Fibroblast of mammary gland (primary cell): ENCODE data around the gene MAGEB2.

Source experiments
- DNase-seq: peaks from one replicate; pipeline ENCODE4 v3.0.0-alpha.2; 2010; ENCODE audit warnings: low read depth
- H3K4me3 ChIP-seq: 2 replicates; pipeline ENCODE4 v1.5.1; 2011; ENCODE audit warnings: low read depth, mild to moderate bottlenecking, low read length, moderate library complexity; ENCODE audit not compliant: control insufficient read depth
- TF ChIP-seq, protein P1 (sequence below): conservative IDR thresholded peaks from 2 replicates; pipeline ENCODE4 v1.5.1; 2011; ENCODE audit warnings: low read depth, low read length, inconsistent platforms; ENCODE audit not compliant: control insufficient read depth, insufficient read depth

Gene MAGEB2

DNA sequence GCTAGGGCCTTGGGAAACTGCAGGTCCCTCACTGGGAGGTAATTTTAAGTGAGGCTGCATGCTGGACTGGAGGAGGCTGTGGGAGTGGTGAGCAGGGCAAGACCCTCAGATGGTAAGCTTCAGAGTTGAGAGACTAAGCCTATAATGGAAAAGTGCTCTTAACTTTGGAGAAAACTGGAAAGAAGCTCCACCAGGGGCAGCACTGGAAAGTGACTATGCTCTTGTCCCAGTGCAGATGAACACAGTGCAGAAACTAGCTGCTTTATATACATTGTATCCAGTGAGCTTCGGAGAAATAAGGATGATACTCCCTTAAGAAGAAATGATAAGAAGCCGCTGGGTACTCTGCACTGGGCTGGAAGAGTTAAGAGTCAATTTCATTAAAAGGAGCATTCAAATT, 3.2 kb upstream of the MAGEB2 start:
- H3K4me3 ChIP-seq = no peak overlapping the region
- TF ChIP-seq, protein P1, sequence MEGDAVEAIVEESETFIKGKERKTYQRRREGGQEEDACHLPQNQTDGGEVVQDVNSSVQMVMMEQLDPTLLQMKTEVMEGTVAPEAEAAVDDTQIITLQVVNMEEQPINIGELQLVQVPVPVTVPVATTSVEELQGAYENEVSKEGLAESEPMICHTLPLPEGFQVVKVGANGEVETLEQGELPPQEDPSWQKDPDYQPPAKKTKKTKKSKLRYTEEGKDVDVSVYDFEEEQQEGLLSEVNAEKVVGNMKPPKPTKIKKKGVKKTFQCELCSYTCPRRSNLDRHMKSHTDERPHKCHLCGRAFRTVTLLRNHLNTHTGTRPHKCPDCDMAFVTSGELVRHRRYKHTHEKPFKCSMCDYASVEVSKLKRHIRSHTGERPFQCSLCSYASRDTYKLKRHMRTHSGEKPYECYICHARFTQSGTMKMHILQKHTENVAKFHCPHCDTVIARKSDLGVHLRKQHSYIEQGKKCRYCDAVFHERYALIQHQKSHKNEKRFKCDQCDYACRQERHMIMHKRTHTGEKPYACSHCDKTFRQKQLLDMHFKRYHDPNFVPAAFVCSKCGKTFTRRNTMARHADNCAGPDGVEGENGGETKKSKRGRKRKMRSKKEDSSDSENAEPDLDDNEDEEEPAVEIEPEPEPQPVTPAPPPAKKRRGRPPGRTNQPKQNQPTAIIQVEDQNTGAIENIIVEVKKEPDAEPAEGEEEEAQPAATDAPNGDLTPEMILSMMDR = no peak
- DNase-seq = no peak

GRCh38 chrX:30217465-30217864, 2.1 kb downstream of the MAGEB2 start:
- TF ChIP-seq, protein P1 = no peak
- no peak overlapping the region for H3K4me3 ChIP-seq
- no peak for DNase-seq

DNA sequence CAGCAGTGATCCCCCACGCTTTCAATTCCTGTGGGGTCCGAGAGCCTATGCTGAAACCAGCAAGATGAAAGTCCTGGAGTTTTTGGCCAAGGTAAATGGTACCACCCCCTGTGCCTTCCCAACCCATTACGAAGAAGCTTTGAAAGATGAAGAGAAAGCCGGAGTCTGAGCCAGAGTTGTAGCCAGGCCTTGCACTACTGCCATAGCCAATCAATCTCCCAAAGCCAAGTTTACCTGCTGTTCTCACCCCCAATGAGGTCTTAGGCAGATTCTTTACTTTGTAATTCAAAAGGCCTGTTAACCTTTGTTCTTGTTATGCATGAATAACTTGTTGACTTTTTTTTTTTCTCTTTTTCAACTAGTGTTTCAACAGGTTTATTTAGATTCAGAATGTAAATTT, 4.0 kb downstream of the MAGEB2 start:
- no peak overlapping the region for H3K4me3 ChIP-seq
- TF ChIP-seq, protein P1 = no peak
- no peak for DNase-seq

- no peak for DNase-seq
- TF ChIP-seq, protein P1 = no peak
- no peak overlapping the region for H3K4me3 ChIP-seq
These were observed 5.3 kb downstream of the MAGEB2 start for GRCh38 chrX:30220661-30221060.

GRCh38 chrX:30224536-30224935, 9.2 kb downstream of the MAGEB2 start:
- TF ChIP-seq, protein P1 = no peak
- no peak overlapping the region for H3K4me3 ChIP-seq
- DNase-seq = no peak

DNA sequence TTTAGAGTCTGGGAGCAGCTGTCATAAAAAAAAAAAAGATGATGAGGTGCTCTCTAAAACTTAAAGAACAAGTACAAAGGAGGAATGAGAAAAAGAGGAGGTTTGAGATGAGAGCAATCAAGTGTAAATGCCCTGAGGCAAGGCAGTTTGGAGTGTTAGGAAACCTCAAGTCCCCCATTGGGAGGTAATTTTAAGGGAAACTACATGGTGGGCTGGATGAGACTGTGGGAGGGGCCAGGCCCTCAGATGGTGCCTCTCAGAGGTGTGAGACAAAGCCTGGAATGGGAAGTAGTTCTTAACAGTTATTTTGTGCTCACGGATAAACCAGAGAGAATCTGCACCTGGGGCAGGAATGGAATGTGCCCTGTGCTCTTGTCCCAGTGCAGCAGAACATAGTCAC, 13.2 kb downstream of the MAGEB2 start:
- no peak overlapping the region for H3K4me3 ChIP-seq
- DNase-seq = no peak
- TF ChIP-seq, protein P1 = no peak

- TF ChIP-seq, protein P1 = no peak
- DNase-seq = no peak
- no peak within 1 kb of the TSS for H3K4me3 ChIP-seq
These were observed 15.0 kb downstream of the MAGEB2 start, which contains the start of gene MAGEB3 for GRCh38 chrX:30230395-30230794. Gene MAGEB3, plus strand, starts transcription at chrX:30230657. Its CDS starts 5,268 bp downstream, at chrX:30235925.
